K562 (cell line): ENCODE data around the gene GPR39. TPM values are rescaled to one million over a fixed set of nuclear protein-coding genes. Genes with fewer than 3 reads are reported as not detected.

ENCODE experiments used
- ATAC-seq: fragments of 200-7000 bp; cut with Tn5 transposase; 3 replicates; pipeline ENCODE4 v1.9.1; 2020; ENCODE audit warnings: moderate library complexity
- BruUV-seq: library from RNA; stranded (reverse); fragments of 400-500 nt; replicated peaks from 2 replicates; lab custom pipeline; 2021; lab: Mats Ljungman, UMichigan
- CTCF ChIA-PET: fragments of 300-600 bp; formaldehyde crosslinking; extraction: SDS; loops from one replicate; lab custom pipeline; 2021; ENCODE audit warnings: low intra/inter-chr PET ratio; lab: Yijun Ruan, JAX
- POLR2A ChIA-PET: fragments of 300-600, 350-650 bp; sonication (Branson Sonifier 250); formaldehyde crosslinking; extraction: SDS; loops from one replicate; lab custom pipeline; 2021; ENCODE audit warnings: antibody characterized with exemption, inconsistent platforms; lab: Yijun Ruan, JAX
- DNase-seq, 4 experiments: peaks; one replicate each; pipeline versions ENCODE4 v3.0.0 to v3.0.0-alpha.2; 2011 to 2018; ENCODE audit warnings: low spot score in 3 of 4, mixed read lengths in 3 of 4; ENCODE audit errors: extremely low read depth in 1 of 4
- FAIRE-seq: peaks from 2 replicates; lab custom pipeline; 2011; peaks lifted over from hg19 to GRCh38; lab: Jason Lieb, UNC
- H2AFZ ChIP-seq: 2 replicates; pipeline ENCODE4 v1.6.0; 2011; ENCODE audit warnings: low read depth, low read length, control low read depth, inconsistent platforms
- H3K27ac ChIP-seq: fragments of 200-600 bp; 3 replicates; pipeline ENCODE4 v1.8.0; 2011; ENCODE audit warnings: low read depth, mild to moderate bottlenecking, control low read depth, inconsistent platforms, low read length, moderate library complexity, mixed read lengths; ENCODE audit errors: extremely low read depth
- H3K27me3 ChIP-seq, 2 experiments: fragments of 300-600 bp in 1 of 2; 2 replicates in 1 of 2; 3 replicates in 1 of 2; pipeline versions ENCODE4 v1.6.0 to v1.8.0; 2011; ENCODE audit warnings: inconsistent platforms in 2 of 2, low read length in 2 of 2, mild to moderate bottlenecking in 1 of 2, mixed read lengths in 1 of 2, moderate library complexity in 1 of 2; ENCODE audit not compliant: control insufficient read depth in 2 of 2, insufficient read depth in 2 of 2
- H3K36me3 ChIP-seq: fragments of 300-600 bp; 3 replicates; pipeline ENCODE4 v1.8.0; 2011; ENCODE audit warnings: mild to moderate bottlenecking, low read length, inconsistent platforms; ENCODE audit not compliant: control insufficient read depth, insufficient read depth
- H3K4me1 ChIP-seq, 2 experiments: fragments of 200-600 bp in 1 of 2; replicated peaks in 1 of 2; 2 replicates in 1 of 2; 3 replicates in 1 of 2; pipeline versions ENCODE4 v1.5.1 to v1.8.0; 2011; ENCODE audit warnings: inconsistent platforms in 2 of 2, low read length in 2 of 2, mild to moderate bottlenecking in 1 of 2, mixed read lengths in 1 of 2, moderate library complexity in 1 of 2; ENCODE audit not compliant: control insufficient read depth in 2 of 2, insufficient read depth in 2 of 2
- H3K4me2 ChIP-seq: 2 replicates; pipeline ENCODE4 v1.6.1; 2011; ENCODE audit warnings: low read length, control low read depth, inconsistent platforms, mixed read lengths; ENCODE audit not compliant: insufficient read depth
- H3K4me3 ChIP-seq: fragments of 200-600 bp; sonication (generic), shearing (Covaris generic); 2 replicates; pipeline ENCODE4 v1.5.1; 2016; ENCODE audit warnings: control low read depth, inconsistent platforms
- H3K79me2 ChIP-seq: fragments of 200-600 bp; 3 replicates; pipeline ENCODE4 v1.8.0; 2011; ENCODE audit warnings: low read length, inconsistent platforms; ENCODE audit not compliant: control insufficient read depth, insufficient read depth
- H3K9ac ChIP-seq, 2 experiments: 2 replicates each; pipeline versions ENCODE4 v1.6.0 to v1.6.1; 2011; ENCODE audit warnings: low read depth in 2 of 2, low read length in 2 of 2, control low read depth in 1 of 2, inconsistent platforms in 1 of 2, mild to moderate bottlenecking in 1 of 2, mixed read lengths in 1 of 2; ENCODE audit not compliant: insufficient read depth in 1 of 2
- H3K9me1 ChIP-seq: one replicate; pipeline ENCODE4 v1.6.0; 2011; ENCODE audit warnings: inconsistent platforms, mild to moderate bottlenecking, low read length, moderate library complexity; ENCODE audit not compliant: control insufficient read depth, insufficient read depth
- H3K9me3 ChIP-seq: replicated peaks from 2 replicates; pipeline ENCODE4 v1.5.1; 2011; ENCODE audit warnings: low read depth, low read length, inconsistent platforms; ENCODE audit not compliant: control insufficient read depth, insufficient read depth
- H4K20me1 ChIP-seq: replicated peaks from 2 replicates; pipeline ENCODE4 v1.6.1; 2011; ENCODE audit warnings: low read length, inconsistent platforms, mixed read lengths; ENCODE audit not compliant: control insufficient read depth, insufficient read depth
- CXXC5 ChIP-seq: fragments of 250-450 bp; sonication (Bioruptor Pico); IDR thresholded peaks from 2 replicates; pipeline ENCODE4 v1.8.0; 2022; ENCODE audit warnings: inconsistent platforms, mild to moderate bottlenecking, moderate library complexity
- FIP1L1 ChIP-seq: fragments of 200-400 bp; formaldehyde crosslinking; IDR thresholded peaks from 2 replicates; pipeline ENCODE4 v1.6.1; 2018; ENCODE audit warnings: mild to moderate bottlenecking, low read depth, low read length; ENCODE audit not compliant: poor library complexity, severe bottlenecking
- MAZ ChIP-seq, 2 experiments: fragments of 450-650 bp in 1 of 2; sonication (generic) in 1 of 2; formaldehyde crosslinking; IDR thresholded peaks in 1 of 2; conservative IDR thresholded peaks in 1 of 2; 2 replicates each; pipeline versions ENCODE4 v1.4.0 to v1.5.0; 2020; ENCODE audit warnings: mild to moderate bottlenecking in 1 of 2, missing genetic modification reagents in 1 of 2
- MYC ChIP-seq, 2 experiments: fragments of 250-450 bp in 1 of 2; sonication (Bioruptor Pico) in 1 of 2; IDR thresholded peaks; 2 replicates each; pipeline versions ENCODE4 v1.5.1 to v1.6.1; 2012 to 2021; ENCODE audit warnings: low read depth in 2 of 2, borderline replicate concordance in 1 of 2, improper control_type of control experiment in 1 of 2, low read length in 1 of 2, mild to moderate bottlenecking in 1 of 2, moderate library complexity in 1 of 2
- NRF1 ChIP-seq, 2 experiments: fragments of 450-650 bp; IDR thresholded peaks in 1 of 2; conservative IDR thresholded peaks in 1 of 2; 2 replicates each; pipeline ENCODE4 v1.6.1; 2014; ENCODE audit warnings: mild to moderate bottlenecking in 2 of 2
- ZNF134 ChIP-seq: fragments of 250-450 bp; sonication (Bioruptor Pico); conservative IDR thresholded peaks from 2 replicates; pipeline ENCODE4 v1.4.0; 2020
- ZNF23 ChIP-seq: fragments of 250-450 bp; sonication (Bioruptor Pico); IDR thresholded peaks from 2 replicates; pipeline ENCODE4 v1.4.0; 2020; ENCODE audit warnings: mild to moderate bottlenecking
- WGBS: fragments of 100-300 bp; shearing (Covaris generic); methylation state at CpG from one replicate; pipeline ENCODE4 v1.1.6; 2016; ENCODE audit warnings: low coverage, mixed read lengths; ENCODE audit not compliant: insufficient coverage; ENCODE audit errors: missing lambda C conversion rate; 5-methylcytosine and 5-hydroxymethylcytosine counted together
- in situ Hi-C: fragments of 300-500 bp; cut with MboI; formaldehyde crosslinking; loops from 4 replicates; pipeline ENCODE4 v1.15.0; 2018; ENCODE audit warnings: inconsistent platforms, mixed read lengths
- intact Hi-C: fragments of 100-400 bp; cut with micrococcal nuclease; formaldehyde crosslinking; loops from 2 replicates; pipeline ENCODE4 v1.14.2; 2022
- polyA plus RNA-seq, 8 experiments: library from polyadenylated mRNA; depleted of rRNA in 4 of 8; stranded (reverse) in 5 of 8; unstranded in 3 of 8; fragments of >200 nt; fragmentation: Nextera tagmentation in 2 of 8; fragmentation: Illumina TruSeq in 1 of 8; extraction: Ambion mirVana in 2 of 8; extraction: Trizol in 1 of 8; gene quantifications; 2 replicates each; pipeline versions ENCODE4 v1.2.1 to v1.2.3, GENCODE V29; 2011 to 2014; ENCODE audit warnings: inconsistent platforms in 1 of 8, missing spikeins in 1 of 8
- total RNA-seq, 7 experiments: library from RNA; depleted of rRNA in 6 of 7; stranded (reverse); fragments of >200 nt in 6 of 7; fragmentation: Illumina TruSeq in 2 of 7; extraction: Trizol in 2 of 7; gene quantifications; 2 replicates each; pipeline versions ENCODE4 v1.2.1 to v1.2.3, GENCODE V29; 2011 to 2021; ENCODE audit warnings: low replicate concordance in 1 of 7
- TF ChIP-seq, protein P1 (sequence below): fragments of 450-650 bp; IDR thresholded peaks from 2 replicates; pipeline ENCODE4 v1.6.1; 2016; ENCODE audit warnings: borderline replicate concordance
- TF ChIP-seq, protein P2 (sequence below), 2 experiments: IDR thresholded peaks; 2 replicates each; pipeline ENCODE4 v1.6.1; 2011; ENCODE audit warnings: borderline replicate concordance in 1 of 2, control low read depth in 1 of 2, low read depth in 1 of 2, low read length in 1 of 2, mild to moderate bottlenecking in 1 of 2, mixed read lengths in 1 of 2, moderate library complexity in 1 of 2; ENCODE audit not compliant: insufficient read depth in 1 of 2, insufficient read length in 1 of 2, poor library complexity in 1 of 2, severe bottlenecking in 1 of 2; ENCODE audit errors: extremely low read depth in 1 of 2

The GPR39 gene
- total and polyA plus RNA-seq, 9 of the 15 experiments (the other 6 are each of a cell fraction or from before 2014, with no cell fraction given), result 0.04 TPM; not detected in 8

DNA sequence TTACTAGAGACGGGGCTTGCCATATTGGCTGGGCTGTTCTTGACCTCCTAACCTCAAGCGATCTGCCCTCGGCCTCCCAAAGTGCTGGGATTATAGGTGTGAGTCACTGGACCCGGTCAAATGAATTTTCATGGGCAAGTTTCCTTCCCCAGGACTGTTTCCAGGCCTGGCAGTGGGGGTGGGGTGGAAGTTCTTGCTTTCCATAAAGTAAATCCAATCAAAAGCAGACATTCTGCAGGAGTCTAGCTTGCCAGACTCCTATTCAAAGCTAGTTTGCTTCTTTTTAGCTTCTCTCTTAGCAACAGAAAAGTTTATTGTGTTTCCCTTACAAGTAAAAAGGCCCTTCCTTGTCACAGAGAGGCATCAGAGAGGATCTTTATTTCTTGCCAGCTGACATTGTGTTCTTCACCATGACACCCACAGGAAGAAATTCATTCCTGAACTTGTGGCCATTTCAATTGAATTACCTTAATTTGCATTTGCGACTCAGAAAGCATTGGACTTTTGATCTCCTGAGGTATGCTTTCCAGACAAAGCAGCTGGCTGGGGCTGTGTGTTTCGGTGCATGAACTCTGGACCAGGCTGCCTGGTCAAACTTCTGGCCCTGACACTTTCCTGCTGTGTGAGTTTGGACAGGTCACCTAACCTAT is 215.5 kb downstream of the GPR39 start (continued):
- TF ChIP-seq MYC (IDR thresholded peaks at IDR 0.05; ENCODE audit: low read depth, low read length), result no peak
- TF ChIP-seq MYC (CRISPR knock-in tag; IDR thresholded peaks at IDR 0.05; ENCODE audit: borderline replicate concordance, low read depth), result no peak
- TF ChIP-seq, all 486 proteins: peak for 0

DNA sequence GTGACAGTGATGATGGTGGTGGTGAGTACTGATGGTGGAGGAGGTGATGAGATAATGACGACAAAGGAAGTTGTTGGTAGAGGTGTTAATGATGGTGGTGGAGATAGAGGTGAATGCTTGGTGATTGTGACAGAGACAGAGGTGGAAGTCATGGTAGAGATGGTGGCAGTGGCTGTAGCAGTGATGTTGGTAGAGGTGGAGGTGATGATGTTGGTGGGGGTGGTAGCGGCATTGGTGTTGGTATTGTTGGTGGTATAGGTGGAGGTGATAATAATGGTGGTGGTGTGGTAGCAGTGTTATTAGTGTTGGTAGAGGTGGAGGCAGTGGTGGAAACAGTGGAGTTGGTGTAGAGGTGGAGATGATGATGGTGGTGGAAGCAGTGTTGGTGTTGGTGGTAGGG is 217.0 kb downstream of the GPR39 start:
- Histone ChIP-seq H3K4me3 (no peak overlapping the region), H3K9ac (no peak overlapping the region), H3K36me3 (no peaks in the 10 kb centered on the region), H3K27ac (no peak overlapping the region), H3K79me2 (no peaks in the 10 kb centered on the region), H3K9me3 (no peaks in the 10 kb centered on the region), H3K4me2 (no peak overlapping the region), H3K27me3 (no peaks in the 10 kb centered on the region), H3K9me1 (no peaks in the 10 kb centered on the region), H4K20me1 (no peaks in the 10 kb centered on the region), H3K4me1 (no peaks in the 10 kb centered on the region), H2AFZ (no peak overlapping the region)
- CTCF ChIA-PET, result no interaction called here
- in situ Hi-C loops, result no loop called here
- POLR2A ChIA-PET, result no interaction called here
- 5% methylated on average over 2 of the region's 2 CpGs for WGBS
- no TSS peak for BruUV-seq
- FAIRE-seq (no peak), DNase-seq (no peak), ATAC-seq (no peak)
- TF ChIP-seq ZNF23 (CRISPR knock-in tag), result no peak
- no peak for TF ChIP-seq FIP1L1
- TF ChIP-seq, protein P1, sequence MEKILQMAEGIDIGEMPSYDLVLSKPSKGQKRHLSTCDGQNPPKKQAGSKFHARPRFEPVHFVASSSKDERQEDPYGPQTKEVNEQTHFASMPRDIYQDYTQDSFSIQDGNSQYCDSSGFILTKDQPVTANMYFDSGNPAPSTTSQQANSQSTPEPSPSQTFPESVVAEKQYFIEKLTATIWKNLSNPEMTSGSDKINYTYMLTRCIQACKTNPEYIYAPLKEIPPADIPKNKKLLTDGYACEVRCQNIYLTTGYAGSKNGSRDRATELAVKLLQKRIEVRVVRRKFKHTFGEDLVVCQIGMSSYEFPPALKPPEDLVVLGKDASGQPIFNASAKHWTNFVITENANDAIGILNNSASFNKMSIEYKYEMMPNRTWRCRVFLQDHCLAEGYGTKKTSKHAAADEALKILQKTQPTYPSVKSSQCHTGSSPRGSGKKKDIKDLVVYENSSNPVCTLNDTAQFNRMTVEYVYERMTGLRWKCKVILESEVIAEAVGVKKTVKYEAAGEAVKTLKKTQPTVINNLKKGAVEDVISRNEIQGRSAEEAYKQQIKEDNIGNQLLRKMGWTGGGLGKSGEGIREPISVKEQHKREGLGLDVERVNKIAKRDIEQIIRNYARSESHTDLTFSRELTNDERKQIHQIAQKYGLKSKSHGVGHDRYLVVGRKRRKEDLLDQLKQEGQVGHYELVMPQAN, result no peak
- no peak for TF ChIP-seq ZNF134
- TF ChIP-seq, protein P2, sequence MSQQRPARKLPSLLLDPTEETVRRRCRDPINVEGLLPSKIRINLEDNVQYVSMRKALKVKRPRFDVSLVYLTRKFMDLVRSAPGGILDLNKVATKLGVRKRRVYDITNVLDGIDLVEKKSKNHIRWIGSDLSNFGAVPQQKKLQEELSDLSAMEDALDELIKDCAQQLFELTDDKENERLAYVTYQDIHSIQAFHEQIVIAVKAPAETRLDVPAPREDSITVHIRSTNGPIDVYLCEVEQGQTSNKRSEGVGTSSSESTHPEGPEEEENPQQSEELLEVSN (IDR thresholded peaks at IDR 0.05; ENCODE audit: borderline replicate concordance in 1 of 2, extremely low read depth in 1 of 2, insufficient read depth in 1 of 2, insufficient read length in 1 of 2, low read depth in 1 of 2, low read length in 1 of 2, poor library complexity in 1 of 2, severe bottlenecking in 1 of 2), result no peak
- TF ChIP-seq NRF1 (conservative IDR thresholded peaks at IDR 0.05 in 1 of 2, IDR thresholded peaks at IDR 0.05 in 1 of 2), result no peak
- TF ChIP-seq MAZ (CRISPR knock-in tag; conservative IDR thresholded peaks at IDR 0.05 in 1 of 2, IDR thresholded peaks at IDR 0.05 in 1 of 2), result no peak
- no peak for TF ChIP-seq CXXC5 (CRISPR knock-in tag)
- intact Hi-C loops, result no loop called here
